Stimulated activated naive CD4-positive, alpha-beta T cell (primary cell): ENCODE measurements around the gene APOL6.
"Not testable (repeated sequence)": the region's sequence is repeated elsewhere in the genome, so short reads cannot be mapped to it uniquely, and the experiment has no call there.

Experiments
- DNase-seq, 6 experiments: peaks; one replicate each; lab custom pipeline; 2025; lab: John Stamatoyannopoulos, UW

APOL6 gene

DNA sequence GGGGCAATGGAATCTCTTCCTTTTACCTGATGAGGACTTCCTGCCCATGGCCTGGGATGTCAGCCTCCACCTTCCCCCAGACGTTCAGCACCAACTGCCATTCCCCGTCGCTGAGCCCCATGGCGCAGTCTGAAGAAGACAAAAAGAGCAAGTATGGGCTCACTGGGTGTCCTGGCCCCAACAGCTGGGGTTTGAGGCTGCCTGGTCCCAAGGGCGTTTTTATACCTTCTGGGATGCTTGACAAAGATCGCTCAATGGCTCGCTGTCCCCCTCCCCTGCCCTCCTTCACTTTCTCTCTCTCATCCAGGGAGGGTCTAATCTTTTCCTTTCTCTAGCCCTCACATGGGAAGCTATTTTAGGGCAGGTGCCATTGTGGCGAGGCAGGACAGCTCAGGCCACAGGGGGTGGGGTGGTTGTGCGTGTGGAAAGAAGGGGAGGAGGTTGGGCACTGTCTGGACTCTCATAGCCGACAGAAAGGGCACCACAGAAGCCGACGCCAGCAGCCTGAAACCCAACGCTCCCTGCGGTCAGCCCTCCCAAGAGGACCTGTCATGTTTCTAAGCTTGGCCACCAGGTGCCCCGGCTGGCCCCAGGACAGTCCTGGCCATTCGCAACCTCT, 31.0 kb upstream of the APOL6 start, which contains the start of gene MB:
Gene MB (minus strand): TSS at position 193 of the 619 bp plus-strand sequence. CDS start 72 bp downstream, at position 121.
- DNase-seq, result no peak

DNA sequence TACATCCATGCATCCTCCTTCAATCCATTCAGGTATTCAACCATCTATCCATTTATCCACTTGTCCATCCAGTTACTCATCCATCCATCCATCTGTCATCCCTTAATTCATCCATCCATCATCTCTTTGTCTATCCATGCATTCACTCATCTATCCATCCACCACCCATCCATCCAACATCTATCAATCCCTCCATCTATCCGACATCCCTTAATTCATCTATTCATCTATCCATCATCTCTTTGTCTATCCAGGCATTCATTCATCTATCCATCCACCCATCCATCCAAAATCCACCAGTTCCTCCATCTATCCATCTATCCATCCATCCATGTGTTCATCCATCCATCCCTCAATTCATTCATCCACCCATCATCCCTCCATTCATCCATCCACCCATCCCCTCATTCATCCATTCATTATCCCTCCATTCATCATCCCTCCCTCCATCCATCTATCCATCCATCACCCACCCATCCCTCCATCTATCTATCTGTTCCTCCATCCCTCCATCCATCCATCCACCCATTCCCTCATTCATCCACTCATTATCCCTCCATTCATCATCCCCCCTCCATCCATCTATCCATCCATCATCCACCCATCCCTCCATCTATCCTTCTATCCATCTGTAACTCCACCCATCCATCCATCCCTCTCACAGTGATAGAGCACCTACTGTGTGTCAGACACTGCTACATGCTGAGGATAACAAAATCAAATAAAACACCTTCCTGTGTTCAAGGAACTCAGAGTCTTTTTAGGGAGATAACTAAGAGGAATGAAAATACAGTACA, 29.6 kb upstream of the APOL6 start:
- no peak for DNase-seq

DNA sequence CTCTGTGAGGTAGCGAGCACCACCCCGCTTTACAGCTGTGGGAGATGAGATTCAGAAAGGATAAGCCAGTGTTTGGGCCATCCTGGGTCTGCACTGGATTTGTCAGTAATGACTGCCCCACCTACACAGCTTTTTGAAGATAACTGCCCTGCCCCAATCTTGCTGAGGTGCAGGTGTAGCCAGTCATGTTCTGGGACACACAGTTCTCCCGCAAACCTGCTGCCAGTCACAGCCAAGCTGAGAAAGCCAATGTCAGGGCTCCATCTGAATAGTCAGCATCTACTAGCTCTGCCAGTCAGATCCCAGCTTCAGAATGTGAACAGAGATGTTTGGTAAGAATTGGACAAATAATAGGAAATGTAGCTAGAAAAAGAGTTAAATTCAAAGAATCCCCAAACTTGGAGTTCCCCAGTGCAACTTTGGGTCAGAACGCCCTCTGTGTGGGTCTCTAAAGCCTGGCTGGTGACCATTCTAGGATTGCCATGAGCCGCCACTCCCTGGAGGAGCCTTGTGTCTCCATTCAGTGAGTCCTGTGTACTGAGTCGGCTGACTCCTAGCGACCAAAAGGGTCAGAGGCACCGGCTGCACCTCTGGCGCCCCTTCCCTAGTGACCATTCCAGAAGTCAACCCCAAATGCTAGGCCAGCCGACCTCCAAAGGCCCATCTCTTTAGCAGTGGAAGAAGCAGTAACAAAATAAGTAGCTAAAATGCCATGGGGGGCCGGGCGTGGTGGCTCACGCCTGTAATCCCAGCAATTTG, 28.7 kb upstream of the APOL6 start:
- DNase-seq, result no peak

- no peak for DNase-seq
Observed at GRCh38 chr22:35620624-35621251, 27.5 kb upstream of the APOL6 start.

GRCh38 chr22:35621451-35621850, 26.8 kb upstream of the APOL6 start:
- DNase-seq, result no peak

DNA sequence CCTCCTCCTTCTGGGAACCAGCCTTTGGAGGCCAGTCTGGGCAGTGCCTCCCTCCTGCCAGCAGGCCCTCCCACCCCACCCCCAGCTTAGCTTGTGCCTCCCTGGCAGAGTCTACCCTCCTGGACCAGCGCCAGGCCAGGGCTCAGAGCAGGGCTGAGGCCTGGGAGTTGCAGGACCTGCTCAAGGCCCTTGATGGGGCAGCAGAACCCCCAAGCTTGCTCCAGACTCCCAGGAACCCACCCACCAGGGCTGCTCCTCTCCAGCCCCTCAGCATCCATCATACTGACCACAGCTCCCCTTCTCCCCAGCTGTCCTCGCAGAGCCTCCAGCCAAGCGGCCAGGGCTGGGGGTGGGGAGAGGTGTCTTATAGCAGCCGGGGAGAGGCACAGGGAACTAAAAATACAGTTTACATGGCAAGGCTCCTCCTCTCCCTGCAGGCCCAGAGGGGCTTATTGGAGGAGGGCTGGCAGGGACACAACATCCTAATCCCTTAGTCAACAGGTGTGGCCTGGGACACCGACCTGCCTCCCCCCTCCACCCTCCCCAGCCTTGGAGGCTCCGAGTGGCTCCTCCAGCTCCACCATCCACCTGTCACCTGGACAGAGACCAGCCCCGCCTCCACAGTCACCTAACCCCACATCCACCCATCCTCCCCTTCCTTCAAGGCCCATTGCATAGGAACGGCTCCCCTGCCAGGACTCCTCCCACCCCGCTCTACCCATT, 25.9 kb upstream of the APOL6 start:
- no peak for DNase-seq

DNA sequence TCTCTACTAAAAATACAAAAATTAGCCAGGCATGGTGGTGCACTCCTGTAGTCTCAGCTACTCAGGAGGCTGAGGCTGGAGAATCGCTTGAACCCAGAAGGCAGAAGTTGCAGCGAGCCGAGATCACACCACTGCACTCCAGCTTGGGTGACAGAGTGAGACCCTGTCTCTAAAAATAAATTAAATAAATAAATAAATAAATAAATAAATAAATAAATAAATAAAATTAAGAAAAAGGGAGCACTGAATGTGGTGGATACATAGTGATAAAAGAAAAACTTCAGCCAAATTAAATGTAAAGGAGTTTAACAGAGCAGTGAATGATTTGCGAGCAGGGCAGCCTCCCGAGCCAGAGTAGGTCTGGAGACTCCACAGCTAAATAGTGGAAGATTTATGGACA, 24.4 kb upstream of the APOL6 start:
- DNase-seq, result not testable (repeated sequence)

DNA sequence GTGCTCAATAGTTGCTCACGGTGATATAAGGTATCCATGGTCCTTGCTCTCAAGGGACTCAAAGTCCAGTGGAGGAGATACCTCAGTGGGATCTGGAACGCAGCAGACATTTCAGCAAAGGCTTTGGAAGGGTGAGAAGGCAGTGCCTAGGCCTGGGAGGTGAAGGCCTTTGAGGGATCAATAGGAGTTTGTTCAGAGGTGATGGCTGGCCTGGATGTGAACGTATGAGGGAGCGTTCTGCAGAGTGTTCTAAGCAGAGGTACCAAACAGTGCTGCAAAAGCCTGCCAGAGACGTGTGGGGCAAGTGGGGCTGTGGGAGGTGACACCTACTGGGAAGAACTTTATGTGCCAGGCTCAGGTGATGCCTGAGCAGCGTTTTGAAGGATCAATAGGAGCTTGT, 23.7 kb upstream of the APOL6 start:
- DNase-seq, result no peak

- no peak for DNase-seq
Observed at GRCh38 chr22:35625763-35626432, 22.3 kb upstream of the APOL6 start.

DNA sequence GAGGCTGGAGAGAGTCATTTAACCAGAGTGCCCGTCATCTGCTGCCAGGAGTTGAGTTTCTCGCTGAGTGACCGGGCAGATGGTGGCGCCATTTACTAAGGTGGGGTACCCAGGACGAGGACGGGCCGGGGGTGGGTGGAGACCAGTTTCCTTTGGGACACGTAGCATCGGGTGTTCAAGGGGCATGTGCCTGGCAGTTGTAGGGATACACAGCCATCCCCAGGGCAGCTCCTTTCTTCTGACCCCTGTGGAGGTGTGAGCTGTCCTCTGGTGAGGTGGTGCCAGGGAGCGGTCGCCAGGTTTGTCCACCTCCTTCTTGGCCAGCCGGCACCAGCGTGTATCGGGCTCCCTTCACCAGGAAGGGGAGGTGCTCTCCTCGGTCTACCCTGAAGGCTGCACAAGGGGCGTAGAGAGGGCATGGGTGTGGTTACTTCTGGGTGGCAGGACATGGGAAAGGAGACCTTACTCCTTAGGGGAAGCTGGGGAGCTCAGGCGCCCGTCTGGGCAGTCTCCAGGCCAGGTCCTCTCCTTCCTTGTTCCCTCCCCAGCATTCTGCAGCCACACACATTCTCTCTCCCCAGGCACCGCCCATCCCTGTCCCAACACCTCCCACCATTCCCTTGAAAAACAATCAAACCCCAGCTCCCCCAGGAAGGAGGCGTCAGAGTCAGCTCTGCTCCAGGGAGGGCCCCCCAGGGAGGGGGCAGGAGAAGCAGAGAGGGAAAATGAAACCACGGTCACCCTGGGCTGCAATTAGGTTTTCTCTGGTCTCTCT, 20.8 kb upstream of the APOL6 start:
- DNase-seq, result peak; percentile 6 to 34 (median 20)

DNA sequence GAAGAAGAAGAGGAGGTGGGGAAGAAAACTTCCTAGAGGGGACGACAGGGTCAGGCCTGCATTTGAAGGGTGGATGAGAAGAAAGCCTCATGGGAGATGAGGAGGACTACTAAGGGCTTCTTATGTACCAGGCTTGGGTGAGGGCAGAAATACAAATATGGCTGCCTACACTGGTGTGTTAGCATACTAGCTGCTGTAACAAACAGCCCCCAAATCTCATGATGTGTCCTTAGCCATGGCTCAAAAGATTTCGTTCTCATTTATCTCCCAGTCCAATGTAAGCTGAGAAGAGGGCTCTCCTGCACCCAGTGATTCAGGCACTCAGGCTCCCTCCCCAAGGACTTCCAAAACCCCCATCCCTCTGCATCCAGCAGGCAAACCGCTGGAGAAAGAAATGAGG, 19.5 kb upstream of the APOL6 start:
- no peak for DNase-seq

DNA sequence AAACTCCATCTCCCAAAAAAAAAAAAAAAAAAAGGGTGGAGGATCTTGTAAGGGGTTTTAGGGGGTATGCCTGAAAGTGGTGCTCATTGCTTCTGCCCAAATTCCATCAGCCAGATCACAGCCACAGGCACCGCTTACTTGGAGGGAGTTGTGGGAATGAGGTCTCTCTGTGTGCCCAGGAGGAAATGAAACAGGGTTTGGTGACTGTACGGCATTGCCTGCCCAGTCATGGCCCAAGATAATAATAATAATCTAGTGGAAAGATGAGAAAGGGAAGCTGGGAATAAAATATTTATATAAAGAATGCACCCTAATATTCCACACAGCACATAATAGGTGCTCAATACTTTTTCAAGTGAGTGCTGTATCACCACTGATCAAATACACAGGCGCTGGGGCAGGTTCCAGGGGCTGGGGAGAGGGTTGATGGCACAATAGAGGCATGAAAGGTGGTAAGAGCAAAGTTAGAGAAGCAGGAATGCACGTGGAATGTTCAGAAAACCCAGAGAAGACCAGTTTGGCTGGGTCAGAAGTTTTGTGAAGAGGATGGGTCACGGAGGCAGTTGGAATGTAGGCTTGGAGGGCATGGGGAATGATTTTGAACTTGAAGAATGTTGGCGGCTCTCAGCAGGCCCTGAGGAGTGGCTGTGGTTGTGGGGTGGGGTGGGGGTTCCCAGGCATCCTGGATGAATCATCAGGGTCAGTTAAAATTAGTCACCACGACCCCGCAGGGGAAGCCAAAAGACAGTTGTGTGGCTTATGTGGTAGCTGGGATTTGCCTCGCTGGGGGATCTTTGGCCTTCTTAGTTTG, 18.6 kb upstream of the APOL6 start:
- no peak for DNase-seq

- DNase-seq, result no peak
Observed at GRCh38 chr22:35630387-35630793, 17.9 kb upstream of the APOL6 start.

DNA sequence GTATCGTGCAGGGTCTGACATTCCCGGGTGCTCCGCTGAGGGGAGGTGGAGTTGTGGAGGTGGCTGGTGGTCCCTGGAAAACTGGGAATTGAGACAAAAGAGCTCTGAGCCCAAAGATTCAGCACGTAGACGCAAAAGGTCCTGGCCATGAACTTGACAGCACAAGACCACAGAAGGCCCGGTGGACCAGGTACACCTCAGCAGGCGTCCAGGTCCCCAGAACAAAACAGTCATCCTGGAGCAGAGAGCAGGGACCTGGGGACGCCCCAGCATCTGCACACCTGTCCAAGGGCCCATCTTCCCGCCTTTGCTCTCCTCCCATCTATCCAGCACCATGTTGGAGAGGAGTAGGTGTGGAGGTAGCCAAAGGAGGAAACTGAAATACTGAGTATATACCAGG, 17.4 kb upstream of the APOL6 start:
- DNase-seq, result no peak

- DNase-seq, result no peak
Observed at GRCh38 chr22:35631597-35631996, 16.6 kb upstream of the APOL6 start.

DNA sequence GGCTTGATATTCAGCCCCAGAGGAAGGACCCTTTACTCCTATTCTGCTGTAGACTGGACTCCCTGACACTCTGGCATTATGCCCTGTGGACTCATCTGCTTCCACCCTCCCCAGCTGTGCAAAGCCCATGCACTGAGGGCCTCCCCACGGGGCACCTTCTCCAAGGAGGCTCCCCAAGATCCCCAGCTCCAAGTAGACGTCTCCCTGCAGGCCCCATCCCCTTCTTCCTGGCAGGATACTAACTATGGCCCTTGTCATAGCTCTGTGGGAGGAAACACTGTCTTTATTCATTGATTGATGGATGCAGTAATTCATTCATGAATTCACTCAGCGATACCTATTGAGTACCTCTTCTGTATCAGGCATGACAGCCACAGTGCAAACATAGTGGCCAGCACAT, 15.3 kb upstream of the APOL6 start:
- no peak for DNase-seq

GRCh38 chr22:35633520-35633919, 14.7 kb upstream of the APOL6 start:
- DNase-seq, result no peak

GRCh38 chr22:35634015-35634414, 14.2 kb upstream of the APOL6 start:
- no peak for DNase-seq

- DNase-seq, result no peak
Observed at GRCh38 chr22:35634943-35635540, 13.2 kb upstream of the APOL6 start.
